Hematopoietic multipotent progenitor cell treated with erythropoietin and hydrocortisone succinate and interleukin-3 and kit ligand, for 6 days (in vitro differentiated cells): ENCODE results near the gene CAGE1.
A peak's percentile ranks its signal among the peaks of the same experiment; 100 is the strongest.
"Not testable (repeated sequence)": the region's sequence is repeated elsewhere in the genome, so short reads cannot be mapped to it uniquely, and the experiment has no call there.

Experiments used
- DNase-seq: peaks from one replicate; pipeline ENCODE4 v3.0.0-alpha.2; 2015

CAGE1 gene

DNA sequence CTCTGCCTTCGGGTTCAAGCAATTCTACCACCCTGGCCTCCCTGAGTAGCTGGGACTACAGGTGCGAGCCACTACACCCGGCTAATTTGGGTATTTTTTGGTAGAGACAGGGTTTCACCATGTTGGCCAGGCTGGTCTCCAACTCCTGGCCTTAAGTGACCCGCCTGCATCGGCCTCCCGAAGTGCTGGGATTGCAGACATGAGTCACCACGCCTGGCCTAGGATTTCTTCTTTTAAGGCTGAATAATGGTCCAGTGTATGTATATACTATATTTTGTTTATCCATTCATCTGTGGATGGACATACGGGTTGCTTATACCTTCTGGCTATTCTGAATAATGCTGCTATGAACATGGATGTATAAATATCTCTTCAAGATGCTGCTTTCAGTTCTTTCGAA is 17.2 kb upstream of the CAGE1 start:
- no peak for DNase-seq

- DNase-seq: no peak
Observed at GRCh38 chr6:7404546-7404945, 15.0 kb upstream of the CAGE1 start.

- DNase-seq: no peak
Observed at GRCh38 chr6:7402716-7403115, 13.2 kb upstream of the CAGE1 start.

- DNase-seq: no peak
Observed at GRCh38 chr6:7401075-7401474, 11.5 kb upstream of the CAGE1 start.

DNA sequence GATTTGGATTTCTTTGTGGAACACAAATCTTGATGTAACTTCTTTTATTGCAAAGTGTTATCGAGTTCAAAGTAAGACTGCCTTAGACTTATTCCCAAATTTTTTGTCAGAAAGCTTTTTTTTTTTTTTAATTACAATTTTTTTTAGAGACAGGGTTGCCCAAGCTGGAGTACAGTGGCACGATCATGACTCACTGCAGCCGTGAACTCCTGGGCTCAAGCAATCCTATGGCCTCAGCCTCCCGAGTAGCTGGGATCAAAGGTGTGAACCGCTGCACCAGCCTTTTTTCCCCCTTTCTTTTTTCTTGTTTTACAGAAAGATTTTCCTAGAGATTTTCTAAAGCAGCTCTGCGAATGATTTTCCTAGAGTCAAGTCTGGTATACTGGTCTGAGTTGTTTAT is 2.9 kb upstream of the CAGE1 start:
- no peak for DNase-seq

- no peak for DNase-seq
Observed at GRCh38 chr6:7391151-7391550, 1.6 kb upstream of the CAGE1 start.

DNA sequence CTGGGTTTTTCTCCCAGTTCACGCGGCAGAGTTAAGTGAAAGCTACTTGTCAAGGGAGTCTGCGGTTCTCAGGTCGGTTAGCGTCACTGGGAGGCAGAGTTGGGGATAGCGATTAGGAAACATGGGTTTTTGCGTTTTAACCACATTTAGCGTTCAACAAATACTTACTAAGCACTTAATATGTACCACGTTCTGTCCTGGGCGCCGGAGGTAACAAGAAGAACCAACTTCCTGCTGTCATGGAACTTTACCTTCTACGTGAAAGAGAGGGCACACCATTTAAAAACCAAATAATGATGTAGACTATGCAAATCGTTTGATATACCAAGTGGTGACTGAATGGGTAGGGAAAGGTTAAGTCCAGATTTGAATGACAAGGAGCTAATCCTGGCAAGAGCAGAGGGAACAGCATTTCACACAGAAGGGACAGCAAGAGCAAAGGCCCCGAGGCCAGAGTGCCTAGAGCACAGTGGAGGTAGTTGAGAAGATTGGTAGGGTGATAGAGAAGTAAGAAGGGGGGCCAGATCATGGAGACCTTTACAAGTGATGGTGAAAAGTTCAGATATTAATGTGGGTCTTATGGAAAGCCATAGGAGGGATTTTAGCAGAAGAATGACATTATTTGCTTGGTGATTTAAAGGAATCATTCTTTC is 810 bp upstream of the CAGE1 start:
- DNase-seq: peak; percentile 36

GRCh38 chr6:7389162-7389450 is 436 bp downstream of the CAGE1 start:
- DNase-seq: peak; percentile 82

- no peak for DNase-seq
Observed at GRCh38 chr6:7381092-7381491, 8.4 kb downstream of the CAGE1 start.

GRCh38 chr6:7378740-7379139 is 10.8 kb downstream of the CAGE1 start:
- DNase-seq: no peak

GRCh38 chr6:7377961-7378360 is 11.6 kb downstream of the CAGE1 start:
- DNase-seq: no peak

GRCh38 chr6:7373739-7374138 is 15.8 kb downstream of the CAGE1 start:
- no peak for DNase-seq

DNA sequence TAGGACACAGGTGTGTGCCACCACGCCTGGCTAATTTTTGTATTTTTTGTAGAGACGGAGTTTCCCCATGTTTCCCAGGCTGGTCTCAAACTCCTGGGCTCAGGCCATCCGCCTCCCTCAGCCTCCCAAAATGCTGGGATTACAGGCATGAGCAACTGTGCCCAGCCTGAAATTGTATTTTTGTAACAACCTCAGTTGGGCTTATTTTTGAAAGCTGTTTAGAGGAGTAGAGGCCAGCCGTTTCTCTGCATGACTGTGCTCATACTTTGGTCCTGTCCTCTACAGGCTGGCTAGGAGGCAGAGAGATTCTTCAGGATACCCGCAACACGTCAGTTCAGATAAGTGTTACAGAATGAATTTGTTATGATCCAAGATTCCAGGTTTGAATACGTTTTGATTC is 22.1 kb downstream of the CAGE1 start:
- no peak for DNase-seq

GRCh38 chr6:7351916-7352315 is 37.6 kb downstream of the CAGE1 start:
- peak; percentile 50 for DNase-seq

- DNase-seq: not testable (repeated sequence)
Observed at GRCh38 chr6:7350591-7350990, 39.0 kb downstream of the CAGE1 start.

DNA sequence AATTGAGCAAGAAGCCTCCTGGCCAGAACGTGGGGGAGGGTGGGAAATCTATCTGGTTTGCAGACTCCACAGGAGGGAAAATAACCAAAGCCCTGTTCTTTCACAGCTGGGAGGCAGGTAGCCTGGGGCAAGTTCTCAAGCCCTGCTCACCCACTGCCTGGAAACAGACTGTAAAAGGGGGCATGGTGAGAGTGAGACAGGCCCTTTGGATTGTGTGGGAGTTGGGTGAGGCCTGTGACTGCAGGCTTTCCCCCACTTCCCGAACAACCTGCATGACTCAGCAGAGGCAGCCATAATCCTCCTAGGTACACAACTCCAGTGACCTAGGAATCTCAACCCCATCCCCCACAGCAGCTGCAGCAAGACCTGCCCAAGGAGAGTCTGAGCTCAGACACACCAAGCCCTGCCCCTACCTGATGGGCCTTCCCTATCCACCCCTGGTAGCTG is 42.0 kb downstream of the CAGE1 start:
- not testable (repeated sequence) for DNase-seq

- DNase-seq: not testable (repeated sequence)
Observed at GRCh38 chr6:7344773-7345450, 44.6 kb downstream of the CAGE1 start.

GRCh38 chr6:7343546-7344475 is 45.7 kb downstream of the CAGE1 start:
- no peak for DNase-seq

DNA sequence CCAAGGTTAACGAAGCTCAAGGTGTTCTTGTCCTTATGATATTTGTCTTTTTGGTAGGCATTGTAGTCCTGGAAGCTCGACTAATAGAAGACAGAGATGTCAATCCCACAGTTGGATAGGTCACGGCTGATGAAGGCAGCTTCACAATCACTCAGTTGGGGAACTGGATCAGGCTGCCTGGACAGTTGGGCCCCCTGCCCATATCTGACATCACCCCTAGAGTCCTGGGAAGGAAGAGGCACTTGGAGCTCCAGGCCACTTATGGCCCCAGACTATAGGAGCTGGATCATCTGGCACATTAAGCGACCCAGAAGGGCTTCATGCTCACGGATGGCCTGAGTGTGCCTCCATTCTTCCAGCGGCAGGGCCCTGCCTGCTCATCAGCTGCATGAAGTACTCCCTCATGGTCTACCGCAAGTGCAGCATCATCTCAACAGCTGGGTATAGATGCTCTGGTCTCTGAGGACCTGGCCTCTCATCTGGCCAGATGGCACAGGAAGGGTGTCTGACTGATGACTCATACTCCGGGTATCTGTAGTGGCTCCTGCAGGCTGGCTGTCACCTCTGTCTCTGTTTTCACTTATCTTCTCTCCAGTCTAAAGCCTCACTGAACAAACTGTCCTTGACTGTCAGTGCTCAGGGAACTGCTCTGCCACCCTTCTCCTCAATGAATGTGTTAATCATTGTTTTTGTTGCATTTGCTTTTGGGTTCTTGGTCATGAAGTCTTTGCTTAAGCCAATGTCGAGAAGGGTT is 47.4 kb downstream of the CAGE1 start:
- peak; percentile 69 for DNase-seq

GRCh38 chr6:7341271-7341670 is 48.3 kb downstream of the CAGE1 start:
- DNase-seq: no peak

- DNase-seq: peak; percentile 80
Observed at GRCh38 chr6:7339007-7339732, 50.4 kb downstream of the CAGE1 start.

DNA sequence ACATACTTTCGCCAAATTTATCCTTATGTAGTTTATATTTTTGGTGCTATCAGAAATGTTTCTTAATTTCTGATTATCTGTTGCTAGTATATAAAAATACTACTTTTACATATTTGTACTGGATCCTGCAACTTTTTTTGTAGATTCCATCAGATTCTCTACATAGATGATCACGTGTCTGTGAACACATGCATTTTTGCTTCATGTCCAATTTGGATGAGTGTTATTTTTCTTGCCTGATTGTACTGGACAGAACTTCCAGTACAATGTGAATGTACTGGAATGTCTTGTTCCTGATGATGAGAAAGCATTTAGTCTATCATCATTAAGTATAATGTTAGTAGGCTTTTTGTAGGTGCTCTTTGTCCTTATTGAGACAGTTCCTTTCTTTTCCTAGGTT is 51.5 kb downstream of the CAGE1 start:
- no peak for DNase-seq
